Right lobe of liver (tissue), 4 donors: Measurements from ENCODE around the gene SLC2A5.

Source experiments
- POLR2A ChIP-seq: fragments of 450-650 bp; IDR thresholded peaks from one replicate; pipeline ENCODE4 v1.6.1; 2017; ENCODE audit warnings: antibody characterized with exemption, mild to moderate bottlenecking
- TF ChIP-seq, protein P1 (sequence below), 4 donors: fragments of 200-600 bp in 3 of 4; fragments of 450-650 bp in 1 of 4; IDR thresholded peaks; one replicate each; pipeline versions ENCODE4 v1.5.1 to v1.8.0; 2016 to 2022; ENCODE audit warnings: antibody characterized with exemption in 4 of 4, mild to moderate bottlenecking in 2 of 4
- donor health status: DM: no; HTN: no; CAD: no.
- donor health status: DM: no; HTN: no; CAD: no.
- donor health status: DM: no; HTN: yes; CAD: no.

DNA sequence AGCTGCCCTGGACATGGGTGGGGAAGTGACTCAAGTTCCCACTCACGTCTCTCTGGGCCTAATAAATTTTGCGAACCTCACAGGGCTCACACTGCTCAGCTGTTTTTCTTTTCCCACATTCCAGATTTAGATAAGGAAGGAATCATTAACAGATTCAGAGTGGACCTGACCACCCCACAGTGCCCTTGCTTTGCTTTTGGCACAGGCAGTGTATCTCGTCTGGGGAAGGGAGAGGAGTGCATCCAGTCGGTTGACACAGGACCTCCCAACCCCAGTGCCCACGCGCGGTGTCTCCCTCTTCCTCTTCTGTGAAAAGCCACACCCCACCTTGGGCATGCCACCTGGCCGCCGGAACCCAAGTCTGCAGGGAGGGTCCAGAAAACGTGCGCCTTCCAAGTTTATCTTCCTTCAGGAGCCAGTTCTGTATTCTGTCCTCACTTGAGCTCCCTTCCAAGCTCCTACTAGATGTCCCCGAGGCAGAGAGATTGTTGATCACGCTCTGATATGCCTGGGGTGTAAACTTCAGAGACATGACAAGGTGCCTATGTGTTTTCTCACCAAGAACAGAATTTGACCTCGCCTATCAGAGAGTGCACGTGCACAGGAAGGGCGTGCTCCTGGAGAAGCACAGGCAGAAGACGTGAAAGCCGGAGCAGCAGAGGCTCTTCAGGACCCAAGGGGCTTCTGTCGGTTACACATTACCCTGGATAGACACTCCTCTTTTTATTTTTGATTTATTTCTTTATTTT, 9.5 kb upstream of the SLC2A5 start:
- TF ChIP-seq, protein P1, sequence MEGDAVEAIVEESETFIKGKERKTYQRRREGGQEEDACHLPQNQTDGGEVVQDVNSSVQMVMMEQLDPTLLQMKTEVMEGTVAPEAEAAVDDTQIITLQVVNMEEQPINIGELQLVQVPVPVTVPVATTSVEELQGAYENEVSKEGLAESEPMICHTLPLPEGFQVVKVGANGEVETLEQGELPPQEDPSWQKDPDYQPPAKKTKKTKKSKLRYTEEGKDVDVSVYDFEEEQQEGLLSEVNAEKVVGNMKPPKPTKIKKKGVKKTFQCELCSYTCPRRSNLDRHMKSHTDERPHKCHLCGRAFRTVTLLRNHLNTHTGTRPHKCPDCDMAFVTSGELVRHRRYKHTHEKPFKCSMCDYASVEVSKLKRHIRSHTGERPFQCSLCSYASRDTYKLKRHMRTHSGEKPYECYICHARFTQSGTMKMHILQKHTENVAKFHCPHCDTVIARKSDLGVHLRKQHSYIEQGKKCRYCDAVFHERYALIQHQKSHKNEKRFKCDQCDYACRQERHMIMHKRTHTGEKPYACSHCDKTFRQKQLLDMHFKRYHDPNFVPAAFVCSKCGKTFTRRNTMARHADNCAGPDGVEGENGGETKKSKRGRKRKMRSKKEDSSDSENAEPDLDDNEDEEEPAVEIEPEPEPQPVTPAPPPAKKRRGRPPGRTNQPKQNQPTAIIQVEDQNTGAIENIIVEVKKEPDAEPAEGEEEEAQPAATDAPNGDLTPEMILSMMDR (IDR thresholded peaks at IDR 0.05): no peak
- TF ChIP-seq POLR2A: no peak
